Spleen (tissue), 7 donors: ENCODE measurements around the gene MYBPC3.
A peak's percentile ranks its signal among the peaks of the same experiment; 100 is the strongest.

ENCODE experiments used
- POLR2A ChIP-seq, 3 donors: fragments of 450-650 bp; IDR thresholded peaks; one replicate each; pipeline ENCODE4 v1.5.1; 2017; ENCODE audit warnings: antibody characterized with exemption in 3 of 3, mild to moderate bottlenecking in 1 of 3
- POLR2AphosphoS5 ChIP-seq, 3 donors: sonication (generic); formaldehyde crosslinking; IDR thresholded peaks; one replicate each; pipeline ENCODE4 v1.5.1; 2017; ENCODE audit warnings: antibody characterized with exemption in 3 of 3
- TF ChIP-seq, protein P1 (sequence below), 11 experiments: fragments of 200-600 bp in 7 of 11; fragments of 450-650 bp in 4 of 11; sonication (generic) in 4 of 11; IDR thresholded peaks in 8 of 11; conservative IDR thresholded peaks in 3 of 11; 1 replicate in 7 of 11; 2 replicates in 4 of 11; pipeline versions ENCODE4 v1.4.0 to v1.8.0; 2016 to 2021; ENCODE audit warnings: antibody characterized with exemption in 11 of 11, inconsistent platforms in 4 of 11, mild to moderate bottlenecking in 1 of 11
- donor health status: DM: no; HTN: no; CAD: no; lungs with moderate emphysema.
- donor health status: DM: no; HTN: no; CAD: no.
- donor health status: DM: no; HTN: no; CAD: no.

DNA sequence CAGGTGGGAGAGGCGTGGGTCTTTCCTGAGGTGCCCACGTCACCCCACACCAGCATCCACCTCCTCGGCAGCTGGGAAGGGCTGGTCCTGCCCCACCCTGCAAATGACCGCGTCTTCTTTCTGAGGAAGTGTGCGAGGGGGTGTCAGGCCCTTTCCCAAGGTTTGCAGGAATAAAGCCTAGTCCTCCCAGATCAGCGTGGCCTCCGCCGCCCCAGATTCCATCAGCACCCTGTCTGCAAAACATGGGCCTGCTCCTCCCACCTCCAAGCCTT, 41.5 kb upstream of the MYBPC3 start:
- TF ChIP-seq, protein P1, sequence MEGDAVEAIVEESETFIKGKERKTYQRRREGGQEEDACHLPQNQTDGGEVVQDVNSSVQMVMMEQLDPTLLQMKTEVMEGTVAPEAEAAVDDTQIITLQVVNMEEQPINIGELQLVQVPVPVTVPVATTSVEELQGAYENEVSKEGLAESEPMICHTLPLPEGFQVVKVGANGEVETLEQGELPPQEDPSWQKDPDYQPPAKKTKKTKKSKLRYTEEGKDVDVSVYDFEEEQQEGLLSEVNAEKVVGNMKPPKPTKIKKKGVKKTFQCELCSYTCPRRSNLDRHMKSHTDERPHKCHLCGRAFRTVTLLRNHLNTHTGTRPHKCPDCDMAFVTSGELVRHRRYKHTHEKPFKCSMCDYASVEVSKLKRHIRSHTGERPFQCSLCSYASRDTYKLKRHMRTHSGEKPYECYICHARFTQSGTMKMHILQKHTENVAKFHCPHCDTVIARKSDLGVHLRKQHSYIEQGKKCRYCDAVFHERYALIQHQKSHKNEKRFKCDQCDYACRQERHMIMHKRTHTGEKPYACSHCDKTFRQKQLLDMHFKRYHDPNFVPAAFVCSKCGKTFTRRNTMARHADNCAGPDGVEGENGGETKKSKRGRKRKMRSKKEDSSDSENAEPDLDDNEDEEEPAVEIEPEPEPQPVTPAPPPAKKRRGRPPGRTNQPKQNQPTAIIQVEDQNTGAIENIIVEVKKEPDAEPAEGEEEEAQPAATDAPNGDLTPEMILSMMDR (IDR thresholded peaks at IDR 0.05 in 8 of 11, conservative IDR thresholded peaks at IDR 0.05 in 3 of 11): no peak
- TF ChIP-seq POLR2AphosphoS5 (IDR thresholded peaks at IDR 0.05): peak in 2 of 3 donors; percentile 63 to 79
- TF ChIP-seq POLR2A (IDR thresholded peaks at IDR 0.05): no peak
